Activated naive CD4-positive, alpha-beta T cell treated with anti-CD3 and anti-CD28 coated beads for 36 hours (primary cell): ENCODE results near the gene CYP19A1. TPM values are rescaled to one million over a fixed set of nuclear protein-coding genes. Genes with fewer than 3 reads are reported as not detected.
A peak's percentile ranks its signal among the peaks of the same experiment; 100 is the strongest.

Experiments used
- CTCF ChIA-PET: fragments of 350-600 bp; sonication (Branson Sonifier 250); formaldehyde crosslinking; loops from one replicate; lab custom pipeline; 2021; ENCODE audit warnings: antibody characterized with exemption; lab: Charles Lee
- DNase-seq: peaks from one replicate; pipeline ENCODE4 v3.0.0-alpha.2; 2020
- H3K27ac Mint-ChIP-seq: one replicate; pipeline ENCODE4 v1.8.0; 2021; ENCODE audit warnings: mild to moderate bottlenecking, mixed read lengths
- H3K27me3 Mint-ChIP-seq: one replicate; pipeline ENCODE4 v1.8.0; 2021; ENCODE audit warnings: low read depth, mixed read lengths
- H3K36me3 Mint-ChIP-seq: one replicate; pipeline ENCODE4 v1.8.0; 2021; ENCODE audit warnings: low read depth, mixed read lengths
- H3K4me1 Mint-ChIP-seq: one replicate; pipeline ENCODE4 v1.8.0; 2021; ENCODE audit warnings: low read depth, mixed read lengths
- H3K4me3 Mint-ChIP-seq: one replicate; pipeline ENCODE4 v1.8.0; 2021; ENCODE audit warnings: mild to moderate bottlenecking, moderate library complexity, mixed read lengths
- H3K9me3 Mint-ChIP-seq: one replicate; pipeline ENCODE4 v1.8.0; 2021; ENCODE audit warnings: mixed read lengths
- intact Hi-C: fragments of 100-400 bp; cut with micrococcal nuclease; formaldehyde crosslinking; loops from one replicate; pipeline ENCODE4 v1.15.1; 2023
- total RNA-seq, 2 experiments: library from RNA; stranded (reverse); gene quantifications; one replicate each; pipeline ENCODE4 v1.2.3, GENCODE V29; 2021

Gene CYP19A1
- total RNA-seq, 2 experiments from 2014 or later = not detected

DNA sequence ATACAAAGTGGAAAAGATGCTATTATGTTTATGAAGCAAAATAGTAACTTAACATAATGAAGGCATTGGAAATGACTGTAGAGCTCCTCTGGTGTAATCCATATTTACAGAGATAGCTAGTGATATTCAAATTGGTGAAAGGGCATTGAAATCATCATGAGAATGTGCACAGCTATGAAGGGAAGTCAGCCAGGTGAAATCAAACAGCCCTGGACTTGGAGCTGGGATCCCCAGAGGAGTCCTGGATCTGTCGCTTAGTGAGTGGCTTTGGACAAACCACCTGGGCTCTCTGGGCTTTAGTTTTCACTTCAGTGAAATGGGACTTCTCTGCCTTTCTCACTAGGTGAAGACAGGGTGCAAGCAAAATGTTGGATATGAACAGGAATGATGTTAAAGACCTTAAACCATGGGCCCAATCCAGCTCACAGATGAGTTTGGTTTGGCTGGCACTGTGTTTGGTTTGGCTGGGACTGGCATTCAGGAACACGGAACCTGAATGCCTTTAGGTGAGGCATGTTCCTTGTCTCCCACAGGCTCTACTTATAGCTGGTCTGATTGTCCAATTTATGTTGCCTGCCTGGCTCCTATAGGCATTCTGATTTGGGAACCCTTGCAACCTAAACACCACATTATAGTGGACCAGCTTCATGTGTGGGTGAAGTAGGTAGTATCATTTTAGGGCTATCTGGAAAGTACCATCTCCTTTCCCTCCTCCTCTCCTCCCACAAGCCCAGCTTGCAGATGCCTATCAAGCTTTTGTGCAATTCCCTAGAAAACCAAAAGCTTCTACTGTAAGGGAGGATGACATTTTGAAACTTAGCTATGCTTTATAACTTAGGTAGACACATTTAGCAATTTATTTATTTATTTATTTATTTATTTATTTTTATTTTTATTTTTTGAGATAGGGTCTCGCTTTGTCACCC, 133.1 kb downstream of the CYP19A1 start:
- DNase-seq = no peak
- no peak overlapping the region for H3K27ac Mint-ChIP-seq
- no peaks in the 10 kb centered on the region for H3K36me3 Mint-ChIP-seq
- no peak overlapping the region for H3K4me3 Mint-ChIP-seq
- intact Hi-C loops = no loop called here
- no peaks in the 10 kb centered on the region for H3K4me1 Mint-ChIP-seq
- CTCF ChIA-PET = interaction anchor here (2.2 kb wide), 1 partner anchor 42 kb away, joined by 11 read pairs; no protein-coding TSS in a partner anchor
- H3K27me3 Mint-ChIP-seq = peaks cover 4% of the 10 kb centered on the region
- no peaks in the 10 kb centered on the region for H3K9me3 Mint-ChIP-seq

GRCh38 chr15:51203797-51204196, 134.6 kb downstream of the CYP19A1 start:
- no peak overlapping the region for H3K4me3 Mint-ChIP-seq
- H3K27me3 Mint-ChIP-seq = peaks cover 6% of the 10 kb centered on the region
- no peaks in the 10 kb centered on the region for H3K4me1 Mint-ChIP-seq
- CTCF ChIA-PET = interaction anchor here (1.0 to 2.2 kb wide), 2 partner anchors 11 to 41 kb away, joined by 3 to 11 read pairs; no protein-coding TSS in a partner anchor
- no peaks in the 10 kb centered on the region for H3K9me3 Mint-ChIP-seq
- H3K27ac Mint-ChIP-seq = no peak overlapping the region
- no peaks in the 10 kb centered on the region for H3K36me3 Mint-ChIP-seq
- DNase-seq = no peak
- intact Hi-C loops = no loop called here

DNA sequence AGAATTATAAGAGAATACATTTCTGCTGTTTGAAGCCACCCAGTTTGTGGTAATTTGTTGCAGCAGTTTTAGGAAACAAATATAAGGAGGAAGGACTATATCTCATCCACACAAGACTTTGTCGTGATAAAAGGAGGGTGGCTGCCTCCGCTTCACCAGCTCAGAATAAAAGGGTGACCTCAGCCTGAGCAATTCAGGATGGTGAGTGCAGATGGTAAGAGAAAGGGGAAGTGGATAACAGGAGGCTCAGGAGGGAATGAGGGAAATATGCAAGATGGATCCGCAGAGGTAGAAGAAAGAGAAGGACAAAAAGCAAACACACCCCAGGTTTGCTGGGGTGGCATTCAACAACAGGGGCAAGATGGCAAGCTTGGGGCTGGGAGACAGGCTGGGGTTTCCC, 135.6 kb downstream of the CYP19A1 start:
- Mint-ChIP-seq H3K4me1 (no peaks in the 10 kb centered on the region), H3K27ac (no peak overlapping the region), H3K4me3 (no peak overlapping the region), H3K9me3 (no peaks in the 10 kb centered on the region), H3K36me3 (no peaks in the 10 kb centered on the region), H3K27me3 (peaks cover 6% of the 10 kb centered on the region)
- DNase-seq = no peak
- intact Hi-C loops = no loop called here
- CTCF ChIA-PET = interaction anchor here (0.7 to 1.0 kb wide), 2 partner anchors 10 kb away, joined by 3 to 4 read pairs; no protein-coding TSS in a partner anchor

- H3K36me3 Mint-ChIP-seq = no peaks in the 10 kb centered on the region
- CTCF ChIA-PET = interaction anchor here (0.6 kb wide), 2 partner anchors 9 to 202 kb away, joined by 3 read pairs; no protein-coding TSS in a partner anchor
- H3K27me3 Mint-ChIP-seq = peaks cover 8% of the 10 kb centered on the region
- intact Hi-C loops = no loop called here
- DNase-seq = no peak
- H3K9me3 Mint-ChIP-seq = no peaks in the 10 kb centered on the region
- no peaks in the 10 kb centered on the region for H3K4me1 Mint-ChIP-seq
- no peak overlapping the region for H3K4me3 Mint-ChIP-seq
- H3K27ac Mint-ChIP-seq = no peak overlapping the region
Observed at GRCh38 chr15:51201581-51201980, 136.8 kb downstream of the CYP19A1 start.

DNA sequence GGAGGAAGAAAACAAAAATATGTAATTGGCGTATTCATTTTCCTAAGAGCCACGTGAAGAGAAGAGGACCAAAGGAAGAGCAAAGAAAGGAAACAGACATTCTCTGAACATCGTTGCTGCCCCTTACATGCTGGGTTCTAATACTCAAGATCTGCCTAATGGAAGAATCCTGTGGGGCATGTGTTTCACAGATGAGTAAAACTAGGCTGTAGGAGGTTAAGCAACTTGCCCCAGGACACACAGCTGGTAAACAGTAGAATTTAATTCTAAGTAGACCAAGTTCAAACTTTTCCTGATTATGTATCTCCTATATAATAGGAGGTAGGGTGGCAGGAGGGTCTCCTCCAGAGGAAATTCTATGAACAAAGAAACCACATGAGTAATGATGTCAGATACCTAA, 137.6 kb downstream of the CYP19A1 start:
- Mint-ChIP-seq H3K9me3 (no peaks in the 10 kb centered on the region), H3K27me3 (peaks cover 4% of the 10 kb centered on the region), H3K4me3 (no peak overlapping the region), H3K4me1 (no peaks in the 10 kb centered on the region), H3K27ac (no peak overlapping the region), H3K36me3 (no peaks in the 10 kb centered on the region)
- CTCF ChIA-PET = no interaction called here
- intact Hi-C loops = no loop called here
- DNase-seq = no peak

DNA sequence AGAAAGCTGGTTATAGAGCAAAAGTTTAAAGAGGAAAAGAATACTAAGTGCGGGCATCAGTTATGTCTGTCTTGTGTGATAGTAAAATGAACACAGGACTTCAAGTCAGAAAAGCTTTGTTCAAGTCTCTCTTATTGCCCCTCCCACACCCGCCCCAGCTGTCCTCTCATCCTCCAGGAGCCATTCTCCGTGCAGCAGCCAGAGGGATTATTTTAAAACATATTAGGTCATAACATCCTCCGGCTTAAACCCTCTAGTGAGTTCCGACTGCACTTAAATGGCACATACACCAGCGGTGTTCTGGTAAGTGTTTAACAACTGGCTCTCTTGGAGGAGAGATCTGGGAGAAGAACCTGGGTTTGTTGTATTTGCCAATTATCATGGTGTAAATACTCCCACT, 138.9 kb downstream of the CYP19A1 start:
- H3K4me3 Mint-ChIP-seq = no peak overlapping the region
- CTCF ChIA-PET = interaction anchor here (0.7 to 2.5 kb wide), 3 partner anchors 36 to 204 kb away, joined by 3 to 12 read pairs (median 3); no protein-coding TSS in a partner anchor
- H3K27ac Mint-ChIP-seq = no peak overlapping the region
- peaks cover 6% of the 10 kb centered on the region for H3K27me3 Mint-ChIP-seq
- intact Hi-C loops = loop anchor here (10.0 kb wide), 1 partner anchor 265 kb away; no protein-coding TSS in a partner anchor
- H3K9me3 Mint-ChIP-seq = no peaks in the 10 kb centered on the region
- no peaks in the 10 kb centered on the region for H3K4me1 Mint-ChIP-seq
- no peaks in the 10 kb centered on the region for H3K36me3 Mint-ChIP-seq
- DNase-seq = no peak

DNA sequence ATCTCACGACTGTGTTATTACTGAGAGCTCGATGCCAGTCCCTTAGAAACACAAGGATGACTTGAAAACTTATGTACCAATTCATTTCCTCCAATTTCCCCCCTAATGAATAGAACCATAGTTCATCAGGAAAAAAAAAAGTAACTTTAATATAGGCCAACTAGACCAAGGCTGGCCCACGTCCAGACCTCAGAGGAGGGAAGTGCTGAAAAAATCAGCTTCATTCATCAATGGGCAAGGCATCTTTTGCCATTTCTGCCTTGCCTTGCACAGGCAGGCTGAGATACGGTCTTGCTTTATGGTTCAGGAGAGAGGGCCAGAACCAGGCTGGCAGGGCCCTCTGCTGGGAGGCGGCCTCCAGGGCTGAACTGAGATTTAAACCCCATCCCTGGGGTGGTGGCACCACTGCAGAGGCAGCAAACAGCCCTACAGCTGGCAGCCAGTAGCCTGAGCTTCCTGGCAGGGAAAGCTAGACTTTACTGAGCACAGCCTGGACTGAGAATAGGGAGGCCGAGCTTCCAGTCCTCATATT, 139.6 kb downstream of the CYP19A1 start:
- DNase-seq = no peak
- Mint-ChIP-seq H3K36me3 (no peaks in the 10 kb centered on the region), H3K4me3 (no peak overlapping the region), H3K9me3 (no peaks in the 10 kb centered on the region), H3K27me3 (peaks cover 10% of the 10 kb centered on the region), H3K27ac (no peak overlapping the region), H3K4me1 (no peaks in the 10 kb centered on the region)
- CTCF ChIA-PET = interaction anchor here (0.6 to 2.5 kb wide), 3 partner anchors 36 to 204 kb away, joined by 3 to 12 read pairs (median 3); no protein-coding TSS in a partner anchor
- intact Hi-C loops = loop anchor here (10.0 kb wide), 1 partner anchor 264 kb away; no protein-coding TSS in a partner anchor

- Mint-ChIP-seq H3K27ac (no peak overlapping the region), H3K27me3 (peaks cover 23% of the 10 kb centered on the region), H3K4me1 (no peaks in the 10 kb centered on the region), H3K36me3 (no peaks in the 10 kb centered on the region), H3K4me3 (no peak overlapping the region), H3K9me3 (no peaks in the 10 kb centered on the region)
- no peak for DNase-seq
- intact Hi-C loops = loop anchor here (10.0 kb wide), 1 partner anchor 261 kb away; no protein-coding TSS in a partner anchor
- CTCF ChIA-PET = interaction anchor here (2.4 kb wide), 1 partner anchor 32 kb away, joined by 10 read pairs; no protein-coding TSS in a partner anchor
Observed at GRCh38 chr15:51195459-51195858, 142.9 kb downstream of the CYP19A1 start.

DNA sequence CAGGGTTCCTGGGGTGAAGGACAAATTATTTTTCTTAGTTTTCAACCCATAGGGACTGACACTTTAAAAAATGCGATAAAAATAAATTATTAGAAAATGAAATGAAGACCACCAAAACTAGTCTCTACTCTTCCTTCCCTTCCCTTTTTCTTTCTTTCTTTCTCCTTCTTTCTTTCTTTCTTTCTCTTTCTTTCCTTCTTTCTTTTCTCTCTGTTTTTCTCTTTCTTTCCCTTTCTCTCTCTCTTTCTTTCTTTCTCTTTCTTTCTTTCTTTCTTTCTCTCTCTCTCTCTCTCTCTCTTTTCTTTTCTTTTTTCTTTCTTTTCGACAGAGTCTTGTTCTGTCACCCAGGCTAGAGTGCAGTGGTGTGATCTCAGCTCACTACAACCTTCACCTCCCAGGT, 144.4 kb downstream of the CYP19A1 start:
- H3K36me3 Mint-ChIP-seq = no peaks in the 10 kb centered on the region
- intact Hi-C loops = loop anchor here (5.0 to 10.0 kb wide), 2 partner anchors 259 to 517 kb away; no protein-coding TSS in a partner anchor
- H3K27me3 Mint-ChIP-seq = peaks cover 21% of the 10 kb centered on the region
- CTCF ChIA-PET = interaction anchor here (0.6 to 3.2 kb wide), 4 partner anchors 12 to 84 kb away, joined by 3 to 46 read pairs (median 10); no protein-coding TSS in a partner anchor
- DNase-seq = no peak
- H3K9me3 Mint-ChIP-seq = no peaks in the 10 kb centered on the region
- no peak overlapping the region for H3K27ac Mint-ChIP-seq
- H3K4me1 Mint-ChIP-seq = no peaks in the 10 kb centered on the region
- no peak overlapping the region for H3K4me3 Mint-ChIP-seq

DNA sequence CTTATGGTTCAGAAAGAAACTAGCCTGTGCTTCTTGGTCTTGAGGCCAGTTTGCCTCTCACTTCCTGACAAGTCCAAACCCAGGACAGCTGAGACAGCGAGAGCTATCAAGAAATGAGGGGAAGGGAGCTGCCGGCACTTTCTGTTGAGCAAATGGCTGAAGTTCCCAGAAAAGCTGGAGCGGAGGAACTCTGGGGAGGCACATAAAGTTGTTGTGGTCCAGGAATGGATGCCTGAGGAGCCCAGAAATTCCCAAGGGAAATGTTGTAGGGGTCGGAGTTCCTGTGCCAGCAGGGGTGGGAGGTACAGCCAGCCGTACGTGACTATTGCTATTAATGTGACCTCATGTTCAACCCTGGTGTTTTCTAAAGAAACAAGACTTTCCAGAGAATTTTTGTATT, 144.9 kb downstream of the CYP19A1 start:
- intact Hi-C loops = loop anchor here (5.0 to 10.0 kb wide), 2 partner anchors 259 to 516 kb away; no protein-coding TSS in a partner anchor
- Mint-ChIP-seq H3K27me3 (peaks cover 21% of the 10 kb centered on the region), H3K4me1 (no peaks in the 10 kb centered on the region), H3K9me3 (no peaks in the 10 kb centered on the region), H3K36me3 (no peaks in the 10 kb centered on the region), H3K27ac (no peak overlapping the region), H3K4me3 (no peak overlapping the region)
- CTCF ChIA-PET = interaction anchor here (0.7 to 3.2 kb wide), 10 partner anchors 9 to 180 kb away, joined by 3 to 46 read pairs (median 4); no protein-coding TSS in a partner anchor
- DNase-seq = no peak

DNA sequence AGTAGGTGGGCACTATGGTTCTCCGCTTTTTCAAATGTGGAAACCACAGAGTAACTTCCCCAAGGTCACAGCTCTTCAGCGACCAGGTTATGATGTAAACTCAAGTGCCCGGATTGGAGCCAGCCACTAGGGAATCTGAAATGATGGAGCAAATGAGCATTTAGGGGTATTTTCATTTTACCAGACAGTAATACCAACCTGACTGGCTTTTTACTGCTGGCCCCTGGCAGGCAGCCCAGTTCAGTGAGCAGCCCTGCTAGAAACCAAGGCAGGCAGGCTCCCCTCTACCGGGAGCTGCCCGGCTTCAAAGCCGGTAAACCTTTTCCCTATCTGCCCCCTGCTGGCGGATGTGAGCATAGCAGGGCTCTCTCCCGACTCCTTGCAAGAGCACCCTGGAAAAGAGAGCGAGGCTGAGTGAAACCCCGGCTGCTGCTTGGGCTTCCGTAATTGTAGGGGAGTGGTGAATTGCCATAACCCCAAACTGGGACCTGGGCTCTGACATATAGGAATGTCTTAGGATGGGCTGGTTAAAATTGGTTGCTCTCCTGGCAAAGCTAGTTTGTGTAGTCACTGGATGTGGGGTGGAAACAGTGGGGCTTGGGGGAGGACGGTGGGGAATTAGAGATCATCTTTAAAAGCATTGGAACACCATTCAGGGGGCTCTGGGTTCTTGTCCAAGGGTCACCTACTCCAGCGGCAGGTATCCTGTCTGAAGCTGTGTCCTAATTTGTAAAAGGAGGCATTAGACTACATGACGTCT, 145.7 kb downstream of the CYP19A1 start:
- H3K9me3 Mint-ChIP-seq = no peaks in the 10 kb centered on the region
- H3K36me3 Mint-ChIP-seq = no peaks in the 10 kb centered on the region
- peaks cover 21% of the 10 kb centered on the region for H3K27me3 Mint-ChIP-seq
- H3K4me1 Mint-ChIP-seq = no peaks in the 10 kb centered on the region
- CTCF ChIA-PET = interaction anchor here (0.5 to 3.2 kb wide), 16 partner anchors 9 to 240 kb away, joined by 3 to 46 read pairs (median 3); no protein-coding TSS in a partner anchor
- intact Hi-C loops = loop anchor here (1.0 to 10.0 kb wide), 3 partner anchors 29 to 515 kb away; no protein-coding TSS in a partner anchor
- H3K4me3 Mint-ChIP-seq = no peak overlapping the region
- no peak overlapping the region for H3K27ac Mint-ChIP-seq
- peak; percentile 91 for DNase-seq
